Panc1 (cell line): Measurements from ENCODE around the gene SLC35D3. TPM values are rescaled to one million over a fixed set of nuclear protein-coding genes. Genes with fewer than 3 reads are reported as not detected.

Experiments
- ATAC-seq: fragments of 200-7000 bp; cut with Tn5 transposase; 2 replicates; pipeline ENCODE4 v1.9.1; 2020; ENCODE audit warnings: mild to moderate bottlenecking, moderate library complexity
- BruUV-seq: library from RNA; stranded (reverse); fragments of 400-500 nt; replicated peaks from 2 replicates; lab custom pipeline; 2021; lab: Mats Ljungman, UMichigan
- CTCF ChIA-PET: fragments of 300-600 bp; sonication (Branson Sonifier 250); formaldehyde crosslinking; loops from one replicate; lab custom pipeline; 2022; ENCODE audit warnings: antibody characterized with exemption; lab: Charles Lee
- POLR2A ChIA-PET: fragments of 300-600 bp; sonication (Branson Sonifier 250); formaldehyde crosslinking; loops from one replicate; lab custom pipeline; 2022; ENCODE audit warnings: antibody characterized with exemption; lab: Charles Lee
- DNase-seq: peaks from one replicate; pipeline ENCODE4 v3.0.0-alpha.2; 2010; ENCODE audit warnings: low read depth, low spot score
- H3K27ac ChIP-seq: 2 replicates; pipeline ENCODE4 v1.5.1; 2011; ENCODE audit warnings: mild to moderate bottlenecking, low read length, inconsistent platforms
- H3K27me3 ChIP-seq: fragments of 200-500 bp; sonication (Bioruptor generic); 2 replicates; pipeline ENCODE4 v1.6.0; 2014; ENCODE audit warnings: low read length, inconsistent platforms; ENCODE audit not compliant: control insufficient read depth, insufficient read depth
- H3K36me3 ChIP-seq: fragments of 200-500 bp; sonication (Bioruptor generic); 2 replicates; pipeline ENCODE4 v1.5.1; 2014; ENCODE audit warnings: inconsistent platforms, mild to moderate bottlenecking, low read length, moderate library complexity; ENCODE audit not compliant: control insufficient read depth, insufficient read depth
- H3K4me1 ChIP-seq: 2 replicates; pipeline ENCODE4 v1.5.1; 2011; ENCODE audit warnings: inconsistent platforms, mild to moderate bottlenecking, low read length, moderate library complexity; ENCODE audit not compliant: control insufficient read depth, insufficient read depth
- H3K4me3 ChIP-seq, 2 experiments: 2 replicates each; pipeline ENCODE4 v1.5.1; 2011 to 2012; ENCODE audit warnings: low read depth in 2 of 2, low read length in 2 of 2, mild to moderate bottlenecking in 2 of 2, inconsistent platforms in 1 of 2, moderate library complexity in 1 of 2
- H3K9me3 ChIP-seq: fragments of 200-500 bp; sonication (Bioruptor generic); 2 replicates; pipeline ENCODE4 v1.5.1; 2014; ENCODE audit warnings: low read depth, mild to moderate bottlenecking, inconsistent platforms, low read length, moderate library complexity; ENCODE audit not compliant: control insufficient read depth, insufficient read depth
- CTCF ChIP-seq: fragments of 450-650 bp; IDR thresholded peaks from 2 replicates; pipeline ENCODE4 v1.5.1; 2017; ENCODE audit warnings: mild to moderate bottlenecking
- POLR2AphosphoS5 ChIP-seq: IDR thresholded peaks from 2 replicates; pipeline ENCODE4 v1.6.1; 2012; ENCODE audit warnings: mild to moderate bottlenecking, low read depth, low read length, moderate library complexity
- SIN3A ChIP-seq: IDR thresholded peaks from 2 replicates; pipeline ENCODE4 v1.6.1; 2012; ENCODE audit warnings: low read depth, mild to moderate bottlenecking, low read length, moderate library complexity, borderline replicate concordance; ENCODE audit not compliant: insufficient read depth
- TCF7L2 ChIP-seq: IDR thresholded peaks from 2 replicates; pipeline ENCODE4 v1.6.1; 2011; ENCODE audit warnings: mild to moderate bottlenecking, low read depth, low read length, inconsistent platforms
- in situ Hi-C: cut with HindIII; loops from 2 replicates; pipeline ENCODE4 v1.10.0; 2016; ENCODE audit warnings: low sequenced_read_pairs, low pct_unique_long_range_greater_than_20kb
- intact Hi-C: fragments of 100-400 bp; cut with micrococcal nuclease; formaldehyde crosslinking; loops from one replicate; pipeline ENCODE4 v1.10.0; 2022; ENCODE audit not compliant: unreplicated experiment
- total RNA-seq: library from RNA; stranded (reverse); gene quantifications from one replicate; pipeline ENCODE4 v1.2.1, GENCODE V29; 2021; ENCODE audit not compliant: unreplicated experiment
- TF ChIP-seq, protein P1 (sequence below), 2 experiments: IDR thresholded peaks; 2 replicates each; pipeline ENCODE4 v1.6.1; 2011 to 2012; ENCODE audit warnings: low read depth in 2 of 2, control low read depth in 1 of 2, low read length in 1 of 2, mild to moderate bottlenecking in 1 of 2, moderate library complexity in 1 of 2; ENCODE audit not compliant: insufficient read depth in 1 of 2

SLC35D3 gene
- total RNA-seq, 1 experiment from 2014 or later: not detected

- Histone ChIP-seq H3K4me3 (no peak overlapping the region), H3K9me3 (no peaks in the 10 kb centered on the region), H3K27me3 (no peaks in the 10 kb centered on the region; the same call in 1 of the 2 replicates), H3K4me1 (no peaks in the 10 kb centered on the region), H3K36me3 (no peaks in the 10 kb centered on the region), H3K27ac (no peak overlapping the region)
- peak; percentile 15 for DNase-seq
- ChIA-PET POLR2A (interaction anchor here (0.6 kb wide), 1 partner anchor 22 kb away, joined by 4 read pairs; no protein-coding TSS in a partner anchor), CTCF (no interaction called here)
- ATAC-seq: peak; percentile 65; the same call in 1 of the 2 replicates
- intact Hi-C loops: loop anchor here (10.0 kb wide), 2 partner anchors 82 to 282 kb away; no protein-coding TSS in a partner anchor
- peak; percentile 57 for TF ChIP-seq CTCF
- TF ChIP-seq POLR2AphosphoS5: no peak
- in situ Hi-C loops: no loop called here
- BruUV-seq: no TSS peak
These were observed 5.2 kb downstream of the SLC35D3 start for GRCh38 chr6:136927292-136927691.

DNA sequence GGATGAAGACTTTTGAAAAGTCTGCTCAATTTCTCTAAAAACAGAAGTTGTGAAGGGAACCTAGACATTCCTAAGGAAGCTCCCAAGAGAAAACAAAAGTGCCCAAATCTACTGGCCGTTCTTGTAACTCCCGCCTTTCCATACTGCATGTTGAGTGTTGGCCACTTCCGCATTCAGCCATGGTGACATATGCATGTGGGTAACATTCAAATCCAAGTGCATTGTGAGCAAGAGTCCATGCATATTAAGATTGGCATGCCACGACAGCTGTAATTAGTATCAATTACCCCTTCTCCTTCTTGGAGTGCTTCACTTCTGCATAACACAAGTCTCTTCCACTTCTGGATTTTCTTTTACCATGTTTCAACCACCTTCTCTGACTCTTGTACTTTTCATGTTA, 8.4 kb downstream of the SLC35D3 start:
- H3K27me3 ChIP-seq: peaks cover under 1% of the 10 kb centered on the region; the same call in 1 of the 2 replicates
- ChIA-PET POLR2A (no interaction called here), CTCF (no interaction called here)
- no peaks in the 10 kb centered on the region for H3K36me3 ChIP-seq
- H3K4me1 ChIP-seq: no peaks in the 10 kb centered on the region
- intact Hi-C loops: no loop called here
- DNase-seq (no peak), ATAC-seq (no peak)
- no peak overlapping the region for H3K27ac ChIP-seq
- no TSS peak for BruUV-seq
- no peaks in the 10 kb centered on the region for H3K9me3 ChIP-seq
- no peak for TF ChIP-seq POLR2AphosphoS5
- no peak for TF ChIP-seq TCF7L2
- no peak for TF ChIP-seq CTCF
- TF ChIP-seq SIN3A: no peak
- TF ChIP-seq, protein P1, sequence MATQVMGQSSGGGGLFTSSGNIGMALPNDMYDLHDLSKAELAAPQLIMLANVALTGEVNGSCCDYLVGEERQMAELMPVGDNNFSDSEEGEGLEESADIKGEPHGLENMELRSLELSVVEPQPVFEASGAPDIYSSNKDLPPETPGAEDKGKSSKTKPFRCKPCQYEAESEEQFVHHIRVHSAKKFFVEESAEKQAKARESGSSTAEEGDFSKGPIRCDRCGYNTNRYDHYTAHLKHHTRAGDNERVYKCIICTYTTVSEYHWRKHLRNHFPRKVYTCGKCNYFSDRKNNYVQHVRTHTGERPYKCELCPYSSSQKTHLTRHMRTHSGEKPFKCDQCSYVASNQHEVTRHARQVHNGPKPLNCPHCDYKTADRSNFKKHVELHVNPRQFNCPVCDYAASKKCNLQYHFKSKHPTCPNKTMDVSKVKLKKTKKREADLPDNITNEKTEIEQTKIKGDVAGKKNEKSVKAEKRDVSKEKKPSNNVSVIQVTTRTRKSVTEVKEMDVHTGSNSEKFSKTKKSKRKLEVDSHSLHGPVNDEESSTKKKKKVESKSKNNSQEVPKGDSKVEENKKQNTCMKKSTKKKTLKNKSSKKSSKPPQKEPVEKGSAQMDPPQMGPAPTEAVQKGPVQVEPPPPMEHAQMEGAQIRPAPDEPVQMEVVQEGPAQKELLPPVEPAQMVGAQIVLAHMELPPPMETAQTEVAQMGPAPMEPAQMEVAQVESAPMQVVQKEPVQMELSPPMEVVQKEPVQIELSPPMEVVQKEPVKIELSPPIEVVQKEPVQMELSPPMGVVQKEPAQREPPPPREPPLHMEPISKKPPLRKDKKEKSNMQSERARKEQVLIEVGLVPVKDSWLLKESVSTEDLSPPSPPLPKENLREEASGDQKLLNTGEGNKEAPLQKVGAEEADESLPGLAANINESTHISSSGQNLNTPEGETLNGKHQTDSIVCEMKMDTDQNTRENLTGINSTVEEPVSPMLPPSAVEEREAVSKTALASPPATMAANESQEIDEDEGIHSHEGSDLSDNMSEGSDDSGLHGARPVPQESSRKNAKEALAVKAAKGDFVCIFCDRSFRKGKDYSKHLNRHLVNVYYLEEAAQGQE (IDR thresholded peaks at IDR 0.05; ENCODE audit: insufficient read depth in 1 of 2, low read depth in 2 of 2, low read length in 1 of 2): no peak
- no peak overlapping the region for H3K4me3 ChIP-seq
- in situ Hi-C loops: no loop called here
